Gastroesophageal sphincter (tissue), 3 donors: ENCODE results near the gene CACNA2D3.

Experiments
- CTCF ChIP-seq, 4 experiments: fragments of 200-600 bp in 2 of 4; fragments of 450-650 bp in 2 of 4; sonication (generic) in 1 of 4; IDR thresholded peaks; one replicate each; pipeline ENCODE4 v1.5.1; 2017 to 2019; ENCODE audit warnings: antibody characterized with exemption in 4 of 4, mild to moderate bottlenecking in 2 of 4, moderate library complexity in 2 of 4
- POLR2A ChIP-seq, 2 donors: fragments of 450-650 bp; IDR thresholded peaks; one replicate each; pipeline ENCODE4 v1.6.1; 2017; ENCODE audit warnings: antibody characterized with exemption in 2 of 2, mild to moderate bottlenecking in 2 of 2, moderate library complexity in 1 of 2

- TF ChIP-seq CTCF (IDR thresholded peaks at IDR 0.05) (no peak), POLR2A (IDR thresholded peaks at IDR 0.05) (no peak)
Observed at GRCh38 chr3:54849360-54849759, 727.0 kb downstream of the CACNA2D3 start.
